ENCODE measurements around the gene GFRA1.

The GFRA1 gene

GRCh38 chr10:116138897-116139296 lies 134.1 kb downstream of the GFRA1 start:
- Histone ChIP-seq H3K9me3 (ENCODE audit: low read length) (no peaks in the 10 kb centered on the region), H3K27ac (ENCODE audit: low read depth, low read length, poor library complexity, severe bottlenecking) (no peak overlapping the region), H3K36me3 (ENCODE audit: insufficient read depth, low read length) (no peaks in the 10 kb centered on the region), H3K27me3 (ENCODE audit: insufficient read depth, low read length) (no peaks in the 10 kb centered on the region), H2AFZ (ENCODE audit: low read length) (no peak overlapping the region), H3K9me2 (ENCODE audit: low read depth, low read length) (no peaks in the 10 kb centered on the region), H3K4me3 (ENCODE audit: low read depth, low read length, poor library complexity, severe bottlenecking) (no peak overlapping the region), H3K79me2 (ENCODE audit: insufficient read depth, low read length) (no peaks in the 10 kb centered on the region), H3K4me2 (ENCODE audit: low read length) (no peak overlapping the region), H3K4me1 (ENCODE audit: insufficient read depth, low read length, severe bottlenecking) (no peaks in the 10 kb centered on the region), H4K20me1 (ENCODE audit: insufficient read depth, low read length) (no peaks in the 10 kb centered on the region), H3F3A (ENCODE audit: insufficient read depth, low read length) (no peaks in the 10 kb centered on the region), H3K9ac (ENCODE audit: low read length) (no peak overlapping the region)
- TF ChIP-seq EZH2 (IDR thresholded peaks at IDR 0.05; ENCODE audit: borderline replicate concordance, low read length) = no peak
- TF ChIP-seq CTCF (IDR thresholded peaks at IDR 0.05; ENCODE audit: low read length) = no peak

GRCh38 chr10:116136261-116136660 lies 136.7 kb downstream of the GFRA1 start:
- Histone ChIP-seq H3K9me3 (ENCODE audit: low read length) (no peaks in the 10 kb centered on the region), H4K20me1 (ENCODE audit: insufficient read depth, low read length) (no peaks in the 10 kb centered on the region), H3K27me3 (ENCODE audit: insufficient read depth, low read length) (no peaks in the 10 kb centered on the region), H3K4me2 (ENCODE audit: low read length) (no peak overlapping the region), H3K79me2 (ENCODE audit: insufficient read depth, low read length) (no peaks in the 10 kb centered on the region), H3K9me2 (ENCODE audit: low read depth, low read length) (no peaks in the 10 kb centered on the region), H3K4me1 (ENCODE audit: insufficient read depth, low read length, severe bottlenecking) (no peaks in the 10 kb centered on the region), H3K36me3 (ENCODE audit: insufficient read depth, low read length) (no peaks in the 10 kb centered on the region), H3K9ac (ENCODE audit: low read length) (no peak overlapping the region), H3F3A (ENCODE audit: insufficient read depth, low read length) (no peaks in the 10 kb centered on the region), H3K4me3 (ENCODE audit: low read depth, low read length, poor library complexity, severe bottlenecking) (no peak overlapping the region), H3K27ac (ENCODE audit: low read depth, low read length, poor library complexity, severe bottlenecking) (no peak overlapping the region), H2AFZ (ENCODE audit: low read length) (no peak overlapping the region)
- no peak for TF ChIP-seq CTCF (IDR thresholded peaks at IDR 0.05; ENCODE audit: low read length)
- TF ChIP-seq EZH2 (IDR thresholded peaks at IDR 0.05; ENCODE audit: borderline replicate concordance, low read length) = no peak

- Histone ChIP-seq H3K36me3 (ENCODE audit: insufficient read depth, low read length) (no peaks in the 10 kb centered on the region), H4K20me1 (ENCODE audit: insufficient read depth, low read length) (no peaks in the 10 kb centered on the region), H2AFZ (ENCODE audit: low read length) (no peak overlapping the region), H3K9me3 (ENCODE audit: low read length) (no peaks in the 10 kb centered on the region), H3K27me3 (ENCODE audit: insufficient read depth, low read length) (no peaks in the 10 kb centered on the region), H3K4me2 (ENCODE audit: low read length) (no peak overlapping the region), H3K9ac (ENCODE audit: low read length) (no peak overlapping the region), H3K4me1 (ENCODE audit: insufficient read depth, low read length, severe bottlenecking) (no peaks in the 10 kb centered on the region), H3F3A (ENCODE audit: insufficient read depth, low read length) (no peaks in the 10 kb centered on the region), H3K27ac (ENCODE audit: low read depth, low read length, poor library complexity, severe bottlenecking) (no peak overlapping the region), H3K4me3 (ENCODE audit: low read depth, low read length, poor library complexity, severe bottlenecking) (no peak overlapping the region), H3K9me2 (ENCODE audit: low read depth, low read length) (no peaks in the 10 kb centered on the region), H3K79me2 (ENCODE audit: insufficient read depth, low read length) (no peaks in the 10 kb centered on the region)
- TF ChIP-seq CTCF (IDR thresholded peaks at IDR 0.05; ENCODE audit: low read length) (no peak), EZH2 (IDR thresholded peaks at IDR 0.05; ENCODE audit: borderline replicate concordance, low read length) (no peak)
Observed at GRCh38 chr10:116134322-116134721, 138.7 kb downstream of the GFRA1 start.

Data from OCI-LY1 (cell line).